MCF 10A (cell line): ENCODE measurements around the gene STIM2. TPM values are rescaled to one million over a fixed set of nuclear protein-coding genes. Genes with fewer than 3 reads are reported as not detected.

ENCODE experiments used
- BruUV-seq: library from RNA; stranded (reverse); fragments of 400-500 nt; replicated peaks from 2 replicates; lab custom pipeline; 2021; lab: Mats Ljungman, UMichigan
- CTCF ChIA-PET: fragments of 300-600 bp; sonication (Branson Sonifier 250); formaldehyde crosslinking; extraction: SDS; loops from one replicate; lab custom pipeline; 2021; ENCODE audit warnings: antibody characterized with exemption, inconsistent platforms; lab: Yijun Ruan, JAX
- POLR2A ChIA-PET: fragments of 300-600, 350-650 bp; sonication (Branson Sonifier 250); formaldehyde crosslinking; extraction: SDS; loops from one replicate; lab custom pipeline; 2020; ENCODE audit warnings: antibody characterized with exemption, inconsistent platforms; lab: Yijun Ruan, JAX
- DNase-seq: peaks from one replicate; pipeline ENCODE4 v3.0.0-alpha.2; 2018; ENCODE audit not compliant: unreplicated experiment
- H3K27ac Mint-ChIP-seq: one replicate; pipeline ENCODE4 v1.8.0; 2022; ENCODE audit warnings: mild to moderate bottlenecking, low read depth, mixed read lengths; ENCODE audit not compliant: unreplicated experiment
- H3K27me3 Mint-ChIP-seq: one replicate; pipeline ENCODE4 v1.8.0; 2022; ENCODE audit warnings: mixed read lengths; ENCODE audit not compliant: insufficient read depth, unreplicated experiment
- H3K36me3 Mint-ChIP-seq: one replicate; pipeline ENCODE4 v1.8.0; 2022; ENCODE audit warnings: mild to moderate bottlenecking, moderate library complexity, mixed read lengths; ENCODE audit not compliant: insufficient read depth, unreplicated experiment
- H3K4me1 Mint-ChIP-seq: one replicate; pipeline ENCODE4 v1.8.0; 2022; ENCODE audit warnings: mixed read lengths; ENCODE audit not compliant: insufficient read depth, unreplicated experiment
- H3K4me3 Mint-ChIP-seq: one replicate; pipeline ENCODE4 v1.8.0; 2022; ENCODE audit warnings: mild to moderate bottlenecking, moderate library complexity, mixed read lengths; ENCODE audit not compliant: unreplicated experiment
- H3K9me3 Mint-ChIP-seq: one replicate; pipeline ENCODE4 v1.8.0; 2022; ENCODE audit warnings: mixed read lengths; ENCODE audit not compliant: unreplicated experiment
- intact Hi-C: fragments of 100-400 bp; cut with micrococcal nuclease; formaldehyde crosslinking; loops from 2 replicates; pipeline ENCODE4 v1.14.1; 2022
- total RNA-seq: library from RNA; stranded (reverse); gene quantifications from 2 replicates; pipeline ENCODE4 v1.2.3, GENCODE V29; 2022
- TF ChIP-seq, protein P1 (sequence below): fragments of 200-600 bp; IDR thresholded peaks from one replicate; pipeline ENCODE4 v1.8.0; 2022; ENCODE audit warnings: antibody characterized with exemption, mild to moderate bottlenecking; ENCODE audit not compliant: unreplicated experiment

The STIM2 gene
- total RNA-seq, 1 experiment from 2014 or later, result 18.5 TPM

DNA sequence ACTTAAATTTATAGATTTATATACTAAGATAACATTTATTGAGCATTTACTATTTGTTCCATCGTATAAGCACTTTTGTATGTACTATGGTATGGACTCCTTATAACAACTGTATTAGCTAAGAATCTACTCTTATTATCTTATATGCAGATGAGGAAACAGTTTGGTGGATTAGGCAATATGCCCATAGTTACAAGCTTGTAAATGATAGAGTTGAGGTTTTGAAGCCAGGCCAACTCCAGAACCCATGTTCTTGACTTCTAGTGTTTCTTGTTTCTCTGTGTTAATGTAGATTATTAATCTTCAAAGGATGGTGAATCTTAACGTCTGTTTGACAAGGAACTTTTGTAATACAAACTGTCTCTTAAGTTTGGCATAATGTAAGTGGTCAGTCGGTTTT lies 71.3 kb downstream of the STIM2 start:
- no TSS peak for BruUV-seq
- no peaks in the 10 kb centered on the region for H3K4me1 Mint-ChIP-seq
- ChIA-PET CTCF (no interaction called here), POLR2A (no interaction called here)
- H3K27ac Mint-ChIP-seq, result no peak overlapping the region
- no peaks in the 10 kb centered on the region for H3K36me3 Mint-ChIP-seq
- DNase-seq, result no peak
- H3K9me3 Mint-ChIP-seq, result no peaks in the 10 kb centered on the region
- H3K27me3 Mint-ChIP-seq, result no peaks in the 10 kb centered on the region
- TF ChIP-seq, protein P1, sequence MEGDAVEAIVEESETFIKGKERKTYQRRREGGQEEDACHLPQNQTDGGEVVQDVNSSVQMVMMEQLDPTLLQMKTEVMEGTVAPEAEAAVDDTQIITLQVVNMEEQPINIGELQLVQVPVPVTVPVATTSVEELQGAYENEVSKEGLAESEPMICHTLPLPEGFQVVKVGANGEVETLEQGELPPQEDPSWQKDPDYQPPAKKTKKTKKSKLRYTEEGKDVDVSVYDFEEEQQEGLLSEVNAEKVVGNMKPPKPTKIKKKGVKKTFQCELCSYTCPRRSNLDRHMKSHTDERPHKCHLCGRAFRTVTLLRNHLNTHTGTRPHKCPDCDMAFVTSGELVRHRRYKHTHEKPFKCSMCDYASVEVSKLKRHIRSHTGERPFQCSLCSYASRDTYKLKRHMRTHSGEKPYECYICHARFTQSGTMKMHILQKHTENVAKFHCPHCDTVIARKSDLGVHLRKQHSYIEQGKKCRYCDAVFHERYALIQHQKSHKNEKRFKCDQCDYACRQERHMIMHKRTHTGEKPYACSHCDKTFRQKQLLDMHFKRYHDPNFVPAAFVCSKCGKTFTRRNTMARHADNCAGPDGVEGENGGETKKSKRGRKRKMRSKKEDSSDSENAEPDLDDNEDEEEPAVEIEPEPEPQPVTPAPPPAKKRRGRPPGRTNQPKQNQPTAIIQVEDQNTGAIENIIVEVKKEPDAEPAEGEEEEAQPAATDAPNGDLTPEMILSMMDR, result no peak
- H3K4me3 Mint-ChIP-seq, result no peak overlapping the region
- intact Hi-C loops, result no loop called here

- CTCF ChIA-PET, result no interaction called here
- no TSS peak for BruUV-seq
- POLR2A ChIA-PET, result no interaction called here
These were observed 74.8 kb downstream of the STIM2 start for GRCh38 chr4:26935397-26935796.

GRCh38 chr4:26936284-26937065 lies 75.8 kb downstream of the STIM2 start:
- CTCF ChIA-PET, result interaction anchor here (1.1 kb wide), 1 partner anchor 478 kb away, joined by 5 read pairs; no protein-coding TSS in a partner anchor
- DNase-seq, result peak; percentile 17
- no peaks in the 10 kb centered on the region for H3K4me1 Mint-ChIP-seq
- H3K27me3 Mint-ChIP-seq, result no peaks in the 10 kb centered on the region
- intact Hi-C loops, result no loop called here
- no peak overlapping the region for H3K27ac Mint-ChIP-seq
- no peaks in the 10 kb centered on the region for H3K9me3 Mint-ChIP-seq
- POLR2A ChIA-PET, result no interaction called here
- no peak overlapping the region for H3K4me3 Mint-ChIP-seq
- H3K36me3 Mint-ChIP-seq, result no peaks in the 10 kb centered on the region
- TF ChIP-seq, protein P1, result no peak
- no TSS peak for BruUV-seq

More at GRCh38 chr4:26935397-26935796, 74.8 kb downstream of the STIM2 start:
- no peaks in the 10 kb centered on the region for H3K9me3 Mint-ChIP-seq
- H3K27me3 Mint-ChIP-seq, result no peaks in the 10 kb centered on the region
- no peak overlapping the region for H3K27ac Mint-ChIP-seq
- TF ChIP-seq, protein P1, result no peak
- H3K4me1 Mint-ChIP-seq, result no peaks in the 10 kb centered on the region
- intact Hi-C loops, result no loop called here
- DNase-seq, result no peak
- H3K4me3 Mint-ChIP-seq, result no peak overlapping the region
- H3K36me3 Mint-ChIP-seq, result no peaks in the 10 kb centered on the region

DNA sequence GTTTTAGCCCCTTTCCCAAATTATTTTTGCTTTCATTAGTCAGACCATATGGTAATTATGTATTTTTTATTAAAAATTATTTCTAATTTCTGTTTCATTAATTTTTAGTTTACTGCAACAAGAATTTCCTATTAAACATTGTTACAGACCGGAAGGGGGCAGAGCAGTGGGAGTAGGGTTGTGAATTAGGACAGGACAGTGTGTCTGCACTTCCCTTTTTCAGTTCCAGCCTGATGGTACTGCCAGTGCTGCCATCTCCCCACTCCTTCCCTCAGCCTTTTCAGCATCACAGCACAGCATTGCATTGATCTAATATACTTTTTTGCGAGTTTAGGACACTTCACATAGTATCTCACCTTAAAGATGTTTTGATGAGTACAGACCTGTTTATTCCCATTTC lies 76.5 kb downstream of the STIM2 start:
- no peak overlapping the region for H3K27ac Mint-ChIP-seq
- H3K27me3 Mint-ChIP-seq, result no peaks in the 10 kb centered on the region
- no peak overlapping the region for H3K4me3 Mint-ChIP-seq
- intact Hi-C loops, result no loop called here
- H3K36me3 Mint-ChIP-seq, result no peaks in the 10 kb centered on the region
- TF ChIP-seq, protein P1, result no peak
- H3K9me3 Mint-ChIP-seq, result no peaks in the 10 kb centered on the region
- POLR2A ChIA-PET, result interaction anchor here (0.9 kb wide), 1 partner anchor 15 kb away, joined by 4 read pairs; no protein-coding TSS in a partner anchor
- no peaks in the 10 kb centered on the region for H3K4me1 Mint-ChIP-seq
- DNase-seq, result no peak
- no TSS peak for BruUV-seq
- CTCF ChIA-PET, result no interaction called here
